C4-2B (cell line): ENCODE results near the gene GAK.

Experiments
- H3K27ac ChIP-seq: fragments of 450-650 bp; 2 replicates; pipeline ENCODE4 v1.5.1; 2017
- CTCF ChIP-seq: fragments of 450-650 bp; conservative IDR thresholded peaks from 2 replicates; pipeline ENCODE4 v1.5.1; 2017; ENCODE audit warnings: mild to moderate bottlenecking
- ZFX ChIP-seq: fragments of 450-650 bp; IDR thresholded peaks from 2 replicates; pipeline ENCODE4 v1.6.1; 2017

Gene GAK

DNA sequence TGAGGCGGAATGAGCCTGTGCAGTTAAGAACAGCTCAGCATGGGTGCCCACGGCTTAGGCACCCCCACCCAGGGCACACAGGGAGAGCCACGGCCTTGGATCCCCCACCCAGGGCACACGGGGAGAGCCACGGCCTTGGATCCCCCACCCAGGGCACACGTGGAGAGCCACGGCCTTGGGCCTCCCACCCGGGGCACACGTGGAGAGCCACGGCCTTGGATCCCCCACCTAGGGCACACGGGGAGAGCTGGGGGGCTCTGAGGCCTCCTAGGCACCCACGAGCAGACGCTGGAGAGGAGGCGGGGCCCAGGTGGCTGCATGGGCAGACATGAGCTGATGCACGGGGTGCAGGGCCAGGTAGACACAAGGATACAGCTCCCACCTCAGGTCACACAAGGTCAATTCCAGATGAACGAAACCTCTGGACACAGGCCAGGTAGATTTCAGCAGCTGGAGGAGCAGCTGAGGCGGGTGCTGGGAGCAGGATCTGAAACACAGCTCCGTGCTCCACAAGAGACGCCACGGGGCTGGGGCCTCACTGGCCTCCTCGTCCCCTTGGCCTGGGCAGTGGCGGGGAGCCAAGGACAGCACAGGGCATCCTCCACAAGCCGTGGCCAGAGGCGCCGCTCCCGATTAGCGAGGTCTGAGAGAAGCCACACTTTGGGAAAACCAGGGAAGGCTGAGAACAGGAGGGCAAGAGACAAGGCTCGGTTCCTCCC is 30.8 kb downstream of the GAK start:
- TF ChIP-seq ZFX (no peak), CTCF (no peak)

GRCh38 chr4:900721-901120 is 31.4 kb downstream of the GAK start:
- no peak overlapping the region for H3K27ac ChIP-seq
- TF ChIP-seq ZFX (no peak), CTCF (no peak)

More for the DNA sequence above, 30.8 kb downstream of the GAK start:
- H3K27ac ChIP-seq = no peak overlapping the region

DNA sequence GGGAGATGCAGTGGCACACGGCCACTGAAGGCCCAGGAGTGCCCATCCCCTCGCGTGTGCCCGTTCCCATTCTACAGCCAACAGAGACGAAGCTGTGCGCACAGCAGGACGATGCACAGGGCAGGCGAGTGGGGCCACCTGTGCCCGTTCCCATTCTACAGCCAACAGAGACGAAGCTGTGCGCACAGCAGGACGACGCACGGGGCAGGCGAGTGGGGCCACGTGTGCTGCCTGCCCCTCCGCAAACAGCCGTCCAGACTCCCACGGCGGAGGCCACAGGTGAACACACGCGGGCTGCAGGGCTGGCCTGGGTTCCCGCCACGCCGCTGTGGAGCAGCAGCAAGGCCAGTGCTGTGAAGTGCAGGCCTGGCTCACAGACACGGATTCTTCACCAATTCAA is 32.0 kb downstream of the GAK start:
- TF ChIP-seq ZFX (no peak), CTCF (no peak)
- no peak overlapping the region for H3K27ac ChIP-seq

DNA sequence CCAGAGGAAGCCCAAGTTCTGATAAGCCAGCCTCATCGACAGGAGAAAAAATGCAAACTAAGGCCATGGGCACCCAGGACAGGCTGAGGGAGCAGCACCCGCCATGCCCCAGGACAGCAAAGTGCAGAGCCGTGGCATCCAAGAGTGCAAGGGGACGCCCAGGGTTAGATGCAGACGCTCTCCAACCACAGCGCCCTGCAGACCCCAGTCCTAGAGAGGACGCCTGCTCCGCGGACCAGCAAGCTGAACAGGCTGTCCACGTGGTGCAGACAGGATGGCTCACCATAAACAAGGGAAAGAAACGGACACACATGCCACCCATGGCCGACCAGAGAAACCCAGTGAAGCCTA is 32.6 kb downstream of the GAK start:
- H3K27ac ChIP-seq = no peak overlapping the region
- no peak for TF ChIP-seq ZFX
- no peak for TF ChIP-seq CTCF

GRCh38 chr4:898869-899555 is 33.1 kb downstream of the GAK start:
- TF ChIP-seq ZFX (no peak), CTCF (no peak)
- no peak overlapping the region for H3K27ac ChIP-seq

DNA sequence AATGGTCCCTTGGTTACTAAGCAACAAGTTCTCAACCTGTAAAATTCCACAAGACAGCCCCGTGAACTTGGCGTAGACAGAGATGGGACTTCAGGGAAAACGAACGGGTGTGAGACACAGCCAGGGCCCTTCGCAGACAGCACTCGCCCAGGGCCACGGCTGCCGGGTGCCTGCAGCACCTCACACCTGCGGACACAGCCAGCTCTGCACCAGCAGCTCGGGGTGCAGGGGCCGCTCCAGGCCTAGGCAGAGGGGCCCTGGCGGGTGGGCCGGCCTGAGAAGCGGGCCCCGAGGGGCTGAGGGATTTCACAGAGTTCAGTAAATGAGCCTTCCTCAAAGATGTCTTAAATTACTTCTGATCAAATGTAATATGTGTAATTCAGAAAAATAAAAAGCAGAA is 34.0 kb downstream of the GAK start:
- TF ChIP-seq ZFX (no peak), CTCF (no peak)
- H3K27ac ChIP-seq = no peak overlapping the region

- no peak for TF ChIP-seq CTCF
Observed at GRCh38 chr4:896630-897029, 35.5 kb downstream of the GAK start.

More at GRCh38 chr4:896630-897029, 35.5 kb downstream of the GAK start:
- no peak overlapping the region for H3K27ac ChIP-seq
